Activated T-cell treated with anti-CD3 and anti-CD28 coated beads, Interleukin-2, amount 50 U/mL, for 1 hour (primary cell): Measurements from ENCODE around the gene FUOM.

Experiments used
- DNase-seq: peaks from one replicate; pipeline ENCODE4 v3.0.0-alpha.2; 2020

The FUOM gene, protein sequence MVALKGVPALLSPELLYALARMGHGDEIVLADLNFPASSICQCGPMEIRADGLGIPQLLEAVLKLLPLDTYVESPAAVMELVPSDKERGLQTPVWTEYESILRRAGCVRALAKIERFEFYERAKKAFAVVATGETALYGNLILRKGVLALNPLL

DNA sequence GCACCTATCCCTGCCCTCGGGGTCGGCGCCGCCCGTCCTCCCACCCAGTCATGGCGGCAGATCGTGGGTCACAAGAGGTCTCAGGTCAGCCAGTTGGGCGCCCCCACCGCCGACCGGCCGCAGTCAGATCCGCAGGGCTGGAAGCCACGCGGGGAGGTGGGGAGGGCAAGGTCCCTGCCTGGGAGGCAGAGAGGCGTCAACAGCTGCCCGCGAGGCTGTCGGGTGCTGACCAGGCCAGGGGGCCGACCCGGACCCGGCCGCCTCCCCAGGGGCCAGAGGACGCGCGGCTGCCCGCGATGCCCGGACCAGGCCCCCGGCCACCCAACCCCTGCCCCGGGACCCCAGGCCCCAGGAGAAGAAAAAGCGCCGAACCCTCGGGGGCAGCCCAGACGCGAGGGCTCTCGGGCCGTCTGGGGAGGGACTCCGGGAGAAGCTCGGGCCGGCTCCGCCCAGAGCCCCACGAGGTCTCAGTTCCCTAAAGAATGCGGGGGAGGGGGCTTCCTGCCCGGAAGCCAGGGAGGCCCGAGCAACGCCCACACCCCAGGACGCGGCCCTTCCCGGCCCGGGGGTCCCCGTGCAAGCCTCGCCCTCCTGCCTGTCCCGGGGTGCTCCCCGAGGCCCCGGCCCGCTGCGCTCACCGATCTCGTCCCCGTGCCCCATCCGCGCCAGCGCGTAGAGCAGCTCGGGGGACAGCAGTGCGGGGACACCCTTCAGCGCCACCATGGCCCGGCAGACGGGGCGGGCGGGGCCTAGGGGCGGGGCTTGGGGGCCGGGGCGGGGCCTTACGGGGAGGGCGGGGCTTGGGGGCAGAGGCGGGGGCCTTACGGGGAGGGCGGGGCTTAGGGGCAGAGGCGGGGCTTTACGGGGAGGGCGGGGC lies at the start of gene FUOM:
Gene FUOM (minus strand): TSS at position 735 of the 877 bp plus-strand sequence. CDS start 12 bp downstream, at position 723.
- peak; percentile 80 for DNase-seq

- no peak for DNase-seq
Observed at GRCh38 chr10:133405844-133406527, 48.2 kb upstream of the FUOM start.

GRCh38 chr10:133405272-133405671 lies 47.5 kb upstream of the FUOM start:
- DNase-seq, result no peak

- DNase-seq, result no peak
Observed at GRCh38 chr10:133403784-133404183, 46.0 kb upstream of the FUOM start.

DNA sequence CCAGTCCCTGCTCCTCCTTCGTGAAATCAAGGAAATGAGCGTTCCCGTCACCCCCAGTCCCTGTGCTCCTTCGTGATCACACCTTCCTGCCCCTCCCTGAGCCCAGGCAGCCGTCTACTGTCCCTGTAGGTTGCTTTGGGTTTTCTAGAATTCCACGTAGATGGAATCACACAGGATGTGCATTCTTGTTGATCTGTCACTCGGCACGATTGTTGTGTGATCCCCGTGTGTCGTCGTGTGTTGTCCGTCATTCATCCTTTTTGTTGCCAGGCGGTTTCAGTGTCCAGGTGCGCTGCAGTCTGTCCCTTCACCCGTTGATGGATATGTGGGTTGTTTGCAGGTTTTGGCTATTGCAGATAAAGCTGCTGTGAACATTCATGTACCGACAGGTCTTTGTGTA lies 45.5 kb upstream of the FUOM start:
- no peak for DNase-seq

DNA sequence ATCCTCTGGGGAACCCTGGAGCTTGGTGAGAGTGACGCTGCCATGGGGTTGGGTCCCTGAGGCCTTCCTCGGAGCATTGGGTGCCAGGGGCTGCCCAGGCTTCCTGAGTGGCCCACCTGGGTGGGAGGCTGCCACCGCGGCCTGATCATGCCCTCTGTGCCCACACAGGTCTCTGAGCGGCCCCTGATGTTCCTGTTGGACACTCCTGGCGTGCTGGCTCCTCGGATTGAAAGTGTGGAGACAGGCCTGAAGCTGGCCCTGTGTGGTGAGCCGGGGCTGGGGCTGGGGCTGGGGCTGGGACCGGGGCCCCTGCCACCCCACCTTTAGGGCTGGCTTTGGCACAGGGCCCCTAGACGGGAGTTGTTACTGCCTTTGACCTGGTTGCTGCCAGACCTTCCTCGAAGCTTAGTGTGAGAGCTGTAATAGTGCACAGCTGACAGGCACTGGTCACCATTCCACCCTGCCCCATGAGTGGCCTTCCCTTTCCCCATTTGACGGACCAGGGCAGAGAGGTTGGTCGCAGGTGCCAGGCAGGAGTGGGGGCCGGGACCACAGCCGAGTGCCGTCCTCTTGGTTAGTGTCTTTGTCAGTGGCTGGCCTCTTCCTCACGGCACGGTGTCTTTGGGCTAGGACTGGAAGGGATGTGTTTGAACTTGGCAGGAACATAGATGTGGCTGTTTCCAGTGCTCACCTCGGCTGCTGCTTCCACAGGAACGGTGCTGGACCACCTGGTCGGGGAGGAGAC lies 44.3 kb upstream of the FUOM start:
- no peak for DNase-seq

DNA sequence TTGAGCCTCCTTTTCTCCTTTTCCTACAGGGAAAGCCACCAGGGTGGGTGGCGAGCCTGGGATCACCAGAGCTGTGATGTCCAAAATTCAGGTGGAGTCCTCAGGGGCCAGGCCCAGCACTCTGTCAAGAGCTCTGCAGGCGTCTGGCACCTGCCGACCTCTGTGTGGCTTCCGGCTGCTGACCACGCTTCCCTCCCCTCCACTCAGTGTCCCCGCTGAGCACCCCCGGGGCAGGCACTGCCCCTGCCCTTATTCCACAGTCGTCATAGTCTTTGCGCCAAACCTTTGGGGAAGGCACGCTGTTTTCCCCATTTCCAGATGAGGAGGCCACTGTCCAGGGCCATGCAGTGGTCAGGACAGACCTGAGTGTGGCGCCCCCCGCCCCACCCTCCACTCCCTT lies 43.7 kb upstream of the FUOM start:
- DNase-seq, result no peak

- no peak for DNase-seq
Observed at GRCh38 chr10:133400624-133401424, 43.0 kb upstream of the FUOM start.

DNA sequence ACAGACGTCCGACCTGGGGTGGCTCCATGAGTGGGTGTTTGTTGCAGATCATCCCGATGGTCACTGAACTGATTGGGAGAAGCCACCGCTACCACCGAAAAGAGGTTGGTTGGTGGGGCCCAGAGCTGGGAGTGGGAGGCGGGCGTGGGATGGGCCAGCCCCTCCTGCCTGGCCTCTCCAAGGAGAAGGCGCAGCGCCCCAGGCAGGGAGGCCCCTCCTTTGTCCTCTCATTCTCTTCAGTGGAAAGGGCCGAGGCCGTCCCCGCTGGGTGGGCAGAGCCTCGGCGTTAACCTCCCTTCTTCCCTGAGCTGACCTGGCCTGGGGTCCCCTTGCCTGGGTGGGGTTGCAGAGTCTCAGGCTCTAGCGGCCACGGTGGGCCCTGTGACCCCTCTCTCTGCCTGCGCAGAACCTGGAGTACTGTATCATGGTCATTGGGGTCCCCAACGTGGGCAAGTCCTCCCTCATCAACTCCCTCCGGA lies 41.3 kb upstream of the FUOM start:
- no peak for DNase-seq

- no peak for DNase-seq
Observed at GRCh38 chr10:133397938-133398337, 40.1 kb upstream of the FUOM start.

GRCh38 chr10:133396035-133396624 lies 38.3 kb upstream of the FUOM start:
- no peak for DNase-seq

GRCh38 chr10:133394801-133395221 lies 37.0 kb upstream of the FUOM start:
- no peak for DNase-seq

DNA sequence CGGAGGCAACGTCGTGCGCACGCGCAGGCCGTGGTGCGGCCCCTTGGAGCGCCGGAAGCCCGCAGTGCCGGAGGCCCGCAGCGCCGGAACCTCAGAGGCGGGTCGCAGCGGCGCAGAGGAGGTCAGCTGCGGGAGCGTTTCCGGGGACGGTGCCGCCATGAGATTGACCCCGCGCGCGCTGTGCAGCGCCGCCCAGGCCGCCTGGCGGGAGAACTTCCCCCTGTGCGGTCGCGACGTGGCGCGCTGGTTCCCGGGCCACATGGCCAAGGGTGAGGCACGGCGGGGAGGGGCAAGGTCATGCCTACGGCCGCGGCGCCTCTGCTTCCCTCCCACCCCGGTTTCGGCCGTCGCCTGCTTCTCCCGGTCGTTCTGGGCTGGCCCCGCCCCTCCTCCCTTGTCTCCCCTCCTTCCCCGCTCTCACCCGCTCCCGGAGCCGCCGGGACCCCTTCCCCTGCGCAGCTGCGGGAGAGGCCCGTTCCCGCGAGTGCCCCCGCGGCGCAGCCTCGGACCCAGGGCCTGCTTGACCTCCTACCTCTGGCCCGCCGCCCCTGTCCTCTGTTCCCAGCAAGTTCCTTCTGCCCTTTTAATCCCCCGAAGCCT lies 36.3 kb upstream of the FUOM start, which contains the start of gene MTG1:
Gene MTG1 (plus strand): TSS at position 94 of the 600 bp plus-strand sequence. CDS start 64 bp downstream, at position 158.
- DNase-seq, result peak; percentile 97

GRCh38 chr10:133393401-133394063 lies 35.7 kb upstream of the FUOM start:
- no peak for DNase-seq

DNA sequence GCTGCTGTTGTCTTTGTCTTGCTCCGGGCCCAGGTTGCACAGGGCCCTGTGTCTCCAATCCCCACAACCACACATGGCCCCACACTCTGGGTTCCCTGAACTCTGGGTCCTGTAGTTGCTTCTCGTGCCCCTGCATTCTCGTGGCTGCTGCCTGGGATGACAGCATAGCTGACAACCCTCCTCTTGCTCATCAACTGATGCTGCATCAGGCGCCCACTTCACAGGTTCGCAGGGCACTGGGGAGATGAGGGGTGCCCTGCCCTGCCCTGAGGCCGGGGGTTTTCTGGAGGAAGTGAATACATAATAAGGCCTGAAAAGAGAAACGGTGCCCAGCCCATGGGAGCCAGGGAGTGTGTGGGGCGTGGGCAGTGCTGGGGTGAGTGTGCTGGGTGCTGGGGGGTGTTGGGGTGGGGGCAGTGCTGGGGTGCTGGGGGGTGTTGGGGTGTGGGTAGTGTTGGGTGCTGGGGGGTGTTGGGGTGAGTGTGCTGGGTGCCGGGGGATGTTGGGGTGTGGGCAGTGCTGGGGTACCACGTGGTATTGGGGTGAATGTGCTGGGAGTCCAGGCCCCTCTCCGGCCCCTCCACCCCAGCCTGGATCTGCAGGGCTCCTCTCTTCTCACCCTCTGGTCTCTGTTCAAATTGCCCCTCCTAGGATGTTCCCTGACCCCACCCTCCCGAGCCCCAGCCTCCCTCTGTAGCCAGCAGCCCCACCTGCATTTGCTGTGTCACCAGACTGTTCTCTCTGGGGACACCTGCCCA lies 34.1 kb upstream of the FUOM start:
- no peak for DNase-seq

GRCh38 chr10:133391249-133391635 lies 33.4 kb upstream of the FUOM start:
- no peak for DNase-seq

DNA sequence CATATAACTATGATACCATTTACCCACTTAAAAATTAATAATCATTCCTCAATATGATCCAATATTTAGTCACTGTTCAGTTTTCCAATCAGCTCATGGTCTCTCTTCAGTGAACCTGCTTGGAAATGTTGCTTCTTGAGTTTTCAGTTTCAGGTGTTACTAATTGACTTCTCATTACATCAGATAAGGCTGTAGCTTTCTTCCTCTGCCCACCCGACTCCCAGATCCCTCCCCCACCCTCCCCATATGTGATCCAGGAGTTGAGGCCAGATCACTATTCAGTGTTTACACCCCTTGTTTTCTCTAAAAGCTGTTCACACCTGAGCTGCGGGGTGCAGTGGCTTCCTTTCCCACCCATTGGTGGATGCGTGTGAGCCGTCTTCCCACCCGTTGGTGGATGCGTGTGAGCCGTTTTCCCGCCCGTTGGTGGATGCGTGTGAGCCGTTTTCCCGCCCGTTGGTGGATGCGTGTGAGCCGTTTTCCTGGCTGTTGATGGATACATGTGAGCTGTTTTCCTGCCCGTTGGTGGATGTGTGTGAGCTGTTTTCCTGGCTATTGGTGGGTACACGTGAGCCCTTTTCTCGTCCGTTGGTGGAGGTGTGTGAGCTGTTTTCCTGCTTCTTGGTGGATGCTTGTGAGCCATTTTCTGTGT lies 32.9 kb upstream of the FUOM start:
- DNase-seq, result no peak

DNA sequence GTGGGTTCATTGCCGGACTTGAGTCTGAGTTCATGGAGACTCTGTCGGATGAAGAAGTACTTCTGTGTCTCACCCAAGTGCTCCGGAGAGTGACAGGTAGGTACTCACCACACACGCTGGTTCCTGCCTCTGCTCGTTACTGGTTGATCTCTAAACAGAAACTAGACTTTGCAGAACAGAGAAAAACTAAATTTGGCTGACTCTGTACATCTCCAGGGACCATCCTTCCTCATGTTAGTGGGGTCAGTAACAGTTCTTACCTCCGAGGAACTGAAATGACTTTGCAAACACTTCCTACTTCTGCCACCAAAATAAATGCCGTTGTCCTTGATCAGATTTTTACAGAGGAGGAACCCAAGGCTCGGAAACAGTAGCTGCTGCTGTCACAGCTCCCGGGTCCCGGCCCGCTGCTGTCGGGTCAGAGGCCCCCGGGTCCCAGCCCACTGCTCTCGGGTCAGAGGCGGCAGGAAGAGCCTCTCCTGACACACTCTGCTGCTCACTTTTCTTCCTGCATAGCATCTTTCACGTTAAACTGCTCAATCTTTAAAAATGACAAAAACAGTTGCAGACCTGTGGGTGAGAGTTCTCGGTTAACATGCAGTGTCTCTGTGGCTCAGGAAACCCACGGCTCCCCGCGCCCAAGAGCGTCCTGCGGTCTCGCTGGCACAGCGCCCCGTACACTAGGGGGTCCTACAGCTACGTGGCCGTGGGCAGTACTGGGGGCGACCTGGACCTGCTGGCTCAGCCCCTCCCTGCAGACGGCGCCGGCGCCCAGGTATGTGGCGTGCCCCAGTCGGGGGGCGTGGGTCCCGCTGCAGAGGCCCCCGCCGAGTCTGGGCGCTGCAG lies 31.4 kb upstream of the FUOM start:
- peak; percentile 49 for DNase-seq
